Natural killer cell (primary cell): ENCODE measurements around the gene CD151. TPM values are rescaled to one million over a fixed set of nuclear protein-coding genes. Genes with fewer than 3 reads are reported as not detected.
A peak's percentile ranks its signal among the peaks of the same experiment; 100 is the strongest.

Experiments
- ATAC-seq, 3 donors: fragments of 150-1000 bp in 2 of 3; fragments of 200-7000 bp in 1 of 3; cut with Tn5 transposase; 1 replicate in 1 of 3; 2 replicates in 2 of 3; pipeline ENCODE4 v1.10.0; 2021; ENCODE audit warnings: mild to moderate bottlenecking in 2 of 3, moderate library complexity in 2 of 3
- DNase-seq, 2 donors: peaks; one replicate each; pipeline versions ENCODE4 v3.0.0 to v3.0.0-alpha.2; 2013 to 2021; ENCODE audit warnings: mixed read lengths in 1 of 2
- H3K27ac ChIP-seq: one replicate; pipeline ENCODE4 v1.5.1; 2013; ENCODE audit warnings: mild to moderate bottlenecking, low read length
- H3K27me3 ChIP-seq: one replicate; pipeline ENCODE4 v1.6.1; 2013; ENCODE audit warnings: low read length; ENCODE audit not compliant: control insufficient read depth, insufficient read depth
- H3K36me3 ChIP-seq: one replicate; pipeline ENCODE4 v1.6.1; 2013; ENCODE audit warnings: low read length; ENCODE audit not compliant: control insufficient read depth, insufficient read depth
- H3K4me1 ChIP-seq: one replicate; pipeline ENCODE4 v1.6.1; 2013; ENCODE audit warnings: low read length; ENCODE audit not compliant: control insufficient read depth, insufficient read depth
- H3K4me3 ChIP-seq: one replicate; pipeline ENCODE4 v1.5.1; 2013; ENCODE audit warnings: low read length
- H3K9me3 ChIP-seq: one replicate; pipeline ENCODE4 v1.6.1; 2013; ENCODE audit warnings: low read length; ENCODE audit not compliant: control insufficient read depth, insufficient read depth
- H3K27ac Mint-ChIP-seq, 2 donors: one replicate each; pipeline ENCODE4 v1.8.0; 2022; ENCODE audit warnings: mild to moderate bottlenecking in 2 of 2, mixed read lengths in 2 of 2, moderate library complexity in 1 of 2
- H3K27me3 Mint-ChIP-seq, 2 donors: one replicate each; pipeline ENCODE4 v1.8.0; 2022; ENCODE audit warnings: low read depth in 2 of 2, mixed read lengths in 2 of 2
- H3K36me3 Mint-ChIP-seq: one replicate; pipeline ENCODE4 v1.8.0; 2022; ENCODE audit warnings: mixed read lengths
- H3K4me1 Mint-ChIP-seq, 2 donors: one replicate each; pipeline ENCODE4 v1.8.0; 2022; ENCODE audit warnings: mixed read lengths in 2 of 2
- H3K4me3 Mint-ChIP-seq: one replicate; pipeline ENCODE4 v1.8.0; 2022; ENCODE audit warnings: mild to moderate bottlenecking, moderate library complexity, mixed read lengths
- H3K9me3 Mint-ChIP-seq, 2 donors: one replicate each; pipeline ENCODE4 v1.8.0; 2022; ENCODE audit warnings: mixed read lengths in 2 of 2
- CTCF ChIP-seq: fragments of 200-600 bp; IDR thresholded peaks from one replicate; pipeline ENCODE4 v1.8.0; 2022; ENCODE audit warnings: antibody characterized with exemption
- WGBS: methylation state at CpG from one replicate; pipeline ENCODE4 v1.1.7; 2013; ENCODE audit warnings: missing lambda C conversion rate; ENCODE audit not compliant: insufficient coverage; 5-methylcytosine and 5-hydroxymethylcytosine counted together
- intact Hi-C: fragments of 100-400 bp; cut with micrococcal nuclease; formaldehyde crosslinking; loops from one replicate; pipeline ENCODE4 v1.14.2; 2022
- total RNA-seq, 4 donors: library from RNA; stranded (reverse); fragments of 120-200 nt in 1 of 4; gene quantifications; one replicate each; pipeline versions ENCODE4 v1.2.3 to v1.2.4, GENCODE V29; 2013 to 2022

Gene CD151
- total RNA-seq, 3 donors from 2014 or later (not counting 1 experiment from before 2014, with no cell fraction given): 40.9 to 68.3 (median 52.9) TPM

- Histone ChIP-seq H3K4me3 (no peak overlapping the region), H3K9me3 (no peaks in the 10 kb centered on the region), H3K27me3 (peaks cover 19% of the 10 kb centered on the region), H3K36me3 (peaks cover 11% of the 10 kb centered on the region), H3K4me1 (peaks cover 63% of the 10 kb centered on the region), H3K27ac (no peak overlapping the region)
- 88% methylated on average over 12 of the region's 12 CpGs for WGBS
- H3K36me3 Mint-ChIP-seq: no peaks in the 10 kb centered on the region
- peaks cover 0 to 26% of the 10 kb centered on the region in 2 donors for H3K27me3 Mint-ChIP-seq
- intact Hi-C loops: no loop called here
- no peak overlapping the region for H3K27ac Mint-ChIP-seq
- H3K4me1 Mint-ChIP-seq: peaks cover 0 to 40% of the 10 kb centered on the region in 2 donors
- DNase-seq (no peak), ATAC-seq (no peak)
- H3K9me3 Mint-ChIP-seq: no peaks in the 10 kb centered on the region
- TF ChIP-seq CTCF: no peak
- no peak overlapping the region for H3K4me3 Mint-ChIP-seq
Observed at GRCh38 chr11:825366-826226, 7.2 kb upstream of the CD151 start.

- H3K4me3 Mint-ChIP-seq: peak overlapping the region; percentile 70
- H3K36me3 ChIP-seq: peaks cover 9% of the 10 kb centered on the region
- no peak for TF ChIP-seq CTCF
- no peaks in the 10 kb centered on the region for H3K9me3 Mint-ChIP-seq
- intact Hi-C loops: no loop called here
- no peaks in the 10 kb centered on the region for H3K36me3 Mint-ChIP-seq
- no peak overlapping the region for H3K27ac ChIP-seq
- H3K27me3 Mint-ChIP-seq: peaks cover 0 to 28% of the 10 kb centered on the region in 2 donors
- peaks cover 62% of the 10 kb centered on the region for H3K4me1 ChIP-seq
- H3K4me3 ChIP-seq: no peak overlapping the region
- no peaks in the 10 kb centered on the region for H3K9me3 ChIP-seq
- H3K27me3 ChIP-seq: peaks cover 19% of the 10 kb centered on the region
- WGBS: 80% methylated on average over 8 of the region's 9 CpGs
- no peak overlapping the region for H3K27ac Mint-ChIP-seq
- DNase-seq: no peak
- no peak for ATAC-seq
- peaks cover 0 to 35% of the 10 kb centered on the region in 2 donors for H3K4me1 Mint-ChIP-seq
Observed at GRCh38 chr11:826227-826621, 6.5 kb upstream of the CD151 start.

GRCh38 chr11:826836-827145 is 6.0 kb upstream of the CD151 start:
- Mint-ChIP-seq H3K27me3 (peaks cover 5 to 34% of the 10 kb centered on the region in 2 donors), H3K4me1 (peaks cover 0 to 40% of the 10 kb centered on the region in 2 donors), H3K4me3 (peak overlapping the region; percentile 70), H3K9me3 (no peaks in the 10 kb centered on the region), H3K27ac (no peak overlapping the region), H3K36me3 (no peaks in the 10 kb centered on the region)
- WGBS: under 1% methylated on average over 21 of the region's 22 CpGs
- Histone ChIP-seq H3K4me1 (peaks cover 58% of the 10 kb centered on the region), H3K9me3 (no peaks in the 10 kb centered on the region), H3K4me3 (peak overlapping the region; percentile 23), H3K36me3 (peaks cover 6% of the 10 kb centered on the region), H3K27ac (no peak overlapping the region), H3K27me3 (peaks cover 19% of the 10 kb centered on the region)
- no peak for TF ChIP-seq CTCF
- intact Hi-C loops: no loop called here
- ATAC-seq: peak in 1 of 3 donors; percentile 8
- no peak for DNase-seq
